Hypothalamus (tissue), 51 donors: Measurements from ENCODE around the gene EPHB4.
"Not testable (repeated sequence)": the region's sequence is repeated elsewhere in the genome, so short reads cannot be mapped to it uniquely, and the experiment has no call there.

ENCODE experiments used
- DNase-seq, 51 donors: peaks; one replicate each; lab custom pipeline; 2025; lab: John Stamatoyannopoulos, UW

The EPHB4 gene

DNA sequence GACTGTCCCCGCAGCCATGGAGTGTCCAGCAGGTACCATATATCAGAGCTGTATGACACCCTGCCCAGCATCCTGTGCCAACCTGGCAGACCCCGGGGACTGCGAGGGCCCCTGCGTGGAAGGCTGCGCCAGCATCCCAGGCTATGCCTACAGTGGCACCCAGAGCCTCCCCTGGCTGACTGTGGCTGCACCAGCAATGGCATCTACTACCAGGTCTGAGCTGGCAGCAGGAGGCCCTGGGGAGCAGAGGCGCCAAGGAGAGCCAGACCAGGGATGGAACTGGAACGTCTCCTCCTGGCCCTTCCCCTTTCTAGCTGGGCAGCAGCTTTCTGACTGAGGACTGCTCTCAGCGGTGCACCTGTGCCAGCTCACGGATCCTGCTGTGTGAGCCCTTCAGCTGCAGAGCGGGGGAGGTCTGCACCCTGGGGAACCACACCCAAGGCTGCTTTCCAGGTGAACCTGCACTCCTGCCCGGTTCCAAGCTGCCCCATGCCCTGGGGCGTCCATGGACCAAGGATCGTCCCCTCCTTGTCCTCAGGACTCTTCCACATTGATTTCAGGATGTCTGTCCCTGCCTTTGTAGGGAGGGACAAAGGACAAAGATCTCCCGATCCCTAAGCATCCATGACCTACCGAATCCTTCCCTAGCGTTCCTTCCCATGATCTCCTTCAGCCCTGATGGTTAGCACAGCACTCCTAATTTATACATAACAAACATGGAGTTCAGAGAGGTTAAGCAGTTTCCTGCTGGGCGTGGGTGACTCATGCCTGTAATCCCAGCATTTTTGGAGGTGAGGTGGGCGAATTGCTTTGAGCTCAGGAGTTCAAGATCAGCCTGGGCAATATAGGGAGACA lies 33.3 kb downstream of the EPHB4 start:
- no peak for DNase-seq

DNA sequence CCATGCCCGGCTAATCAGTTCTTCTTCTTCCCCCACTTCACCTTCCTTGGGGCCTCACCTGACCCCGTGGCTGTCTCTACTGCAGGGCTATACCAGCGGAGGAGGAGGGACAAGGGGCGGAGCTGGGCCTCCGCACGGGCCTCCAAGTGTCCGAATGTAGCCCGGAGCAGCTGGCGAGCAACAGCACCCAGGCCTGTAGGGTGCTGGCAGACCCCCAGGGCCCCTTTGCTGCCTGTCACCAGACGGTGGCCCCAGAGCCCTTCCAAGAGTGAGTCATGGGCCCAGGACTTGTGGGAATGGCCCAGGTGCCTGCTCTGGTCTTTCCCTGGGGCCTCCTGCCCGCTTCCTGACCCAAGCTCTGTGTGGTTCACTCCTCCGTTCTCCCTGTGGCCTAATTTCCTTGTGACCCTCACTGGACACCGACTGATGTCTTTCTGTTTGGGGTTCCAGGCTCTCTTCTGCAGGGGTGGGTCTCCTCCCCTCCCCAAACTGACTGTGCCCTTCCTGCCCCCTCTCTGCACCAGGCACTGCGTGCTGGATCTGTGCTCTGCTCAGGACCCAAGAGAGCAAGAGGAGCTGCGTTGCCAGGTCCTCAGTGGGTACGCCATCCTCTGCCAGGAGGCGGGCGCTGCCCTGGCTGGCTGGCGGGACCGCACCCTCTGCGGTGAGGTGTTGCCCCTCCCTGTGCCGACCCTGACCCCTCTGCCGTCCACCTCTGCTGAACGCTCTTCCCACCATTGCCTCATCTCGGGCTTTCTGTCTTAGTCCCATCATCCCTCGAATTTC lies 35.2 kb downstream of the EPHB4 start:
- DNase-seq, result no peak

DNA sequence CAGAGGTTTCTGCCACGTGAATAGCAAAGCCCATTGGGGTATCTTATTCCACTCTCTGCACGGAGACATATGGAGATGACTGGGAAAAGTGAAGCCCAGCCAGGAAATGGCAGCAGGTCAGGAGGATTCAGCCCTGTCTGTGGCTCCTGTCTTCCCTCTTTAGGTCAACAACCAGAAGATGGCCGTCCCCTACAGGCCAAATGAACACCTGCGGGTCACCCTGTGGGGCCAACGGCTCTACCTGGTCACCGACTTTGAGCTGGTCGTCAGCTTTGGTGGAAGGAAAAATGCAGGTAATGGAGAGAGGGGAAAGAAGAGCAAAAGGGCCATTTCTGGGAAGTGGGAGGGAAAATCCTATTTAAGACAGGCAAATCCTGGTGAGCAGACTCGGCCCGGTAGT lies 38.3 kb downstream of the EPHB4 start:
- no peak for DNase-seq

DNA sequence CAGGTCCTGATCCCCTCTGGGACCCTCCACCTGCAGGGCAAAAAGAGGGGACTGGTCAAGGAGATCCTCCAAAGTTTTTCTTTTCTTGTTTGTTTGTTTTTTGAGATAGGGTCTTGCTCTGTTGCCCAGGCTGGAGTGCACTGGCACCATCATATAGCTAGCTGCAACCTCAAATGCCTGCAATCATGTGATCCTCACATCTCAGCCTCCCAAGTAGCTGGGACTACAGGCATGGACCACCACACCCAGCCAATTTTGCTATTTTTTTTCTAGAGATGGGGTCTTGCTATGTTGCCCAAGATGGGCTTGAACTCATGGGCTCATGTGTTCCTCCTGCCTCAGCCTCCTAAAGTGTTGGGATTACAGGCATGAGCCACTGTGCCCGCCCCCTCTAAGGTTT lies 41.0 kb downstream of the EPHB4 start:
- no peak for DNase-seq

DNA sequence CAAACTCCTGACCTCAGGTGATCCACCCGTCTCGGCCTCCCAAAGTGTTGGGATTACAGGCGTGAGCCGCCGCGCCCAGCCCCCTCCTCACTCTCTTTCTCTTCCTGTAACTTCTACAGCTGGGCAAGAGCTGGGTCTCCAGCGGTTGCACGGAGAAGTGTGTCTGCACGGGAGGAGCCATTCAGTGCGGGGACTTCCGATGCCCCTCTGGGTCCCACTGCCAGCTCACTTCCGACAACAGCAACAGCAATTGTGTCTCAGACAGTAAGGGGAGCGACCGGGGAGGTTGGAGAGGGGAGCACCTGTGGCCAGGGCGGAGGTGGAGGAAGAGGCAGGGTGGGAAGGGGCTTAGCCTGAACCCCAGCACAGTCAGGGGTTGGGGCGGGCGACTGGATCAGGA lies 41.4 kb downstream of the EPHB4 start:
- no peak for DNase-seq

DNA sequence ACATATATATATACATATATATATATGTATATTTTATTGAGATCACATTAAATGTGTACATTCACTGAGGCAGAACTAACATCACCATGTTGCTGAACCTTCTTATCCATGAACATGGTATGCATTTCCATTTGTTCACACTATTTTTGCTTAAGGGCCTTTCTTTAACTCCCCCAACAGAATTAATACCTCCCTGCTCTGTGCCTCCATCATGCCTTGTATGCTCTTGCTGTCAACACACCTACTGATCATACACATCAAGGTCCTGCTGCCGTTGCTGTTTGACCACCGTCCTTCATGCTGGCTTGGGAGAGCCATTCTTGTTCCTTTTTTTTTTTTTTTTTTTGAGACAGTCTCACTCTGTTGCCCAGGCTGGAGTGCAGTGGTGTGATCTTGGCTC lies 43.5 kb downstream of the EPHB4 start:
- DNase-seq, result no peak

DNA sequence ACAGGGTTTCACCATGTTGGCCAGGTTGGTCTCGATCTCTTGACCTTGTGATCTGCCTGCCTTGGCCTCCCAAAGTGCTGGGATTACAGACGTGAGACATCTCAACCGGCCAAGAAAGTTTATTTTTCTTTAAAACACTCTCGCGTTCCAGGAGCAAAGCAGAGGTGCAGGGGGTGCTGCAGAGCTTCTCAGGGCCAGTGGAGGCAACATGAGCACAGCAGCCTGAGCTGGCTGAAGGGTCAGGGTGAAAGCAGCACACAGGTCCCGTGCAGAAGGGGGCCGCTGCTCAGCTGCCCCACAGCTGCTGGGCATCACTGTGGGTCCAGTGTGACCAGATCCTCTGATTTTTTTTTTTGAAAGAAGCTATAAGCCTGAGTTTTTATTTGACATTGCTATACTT lies 46.1 kb downstream of the EPHB4 start:
- DNase-seq, result no peak

DNA sequence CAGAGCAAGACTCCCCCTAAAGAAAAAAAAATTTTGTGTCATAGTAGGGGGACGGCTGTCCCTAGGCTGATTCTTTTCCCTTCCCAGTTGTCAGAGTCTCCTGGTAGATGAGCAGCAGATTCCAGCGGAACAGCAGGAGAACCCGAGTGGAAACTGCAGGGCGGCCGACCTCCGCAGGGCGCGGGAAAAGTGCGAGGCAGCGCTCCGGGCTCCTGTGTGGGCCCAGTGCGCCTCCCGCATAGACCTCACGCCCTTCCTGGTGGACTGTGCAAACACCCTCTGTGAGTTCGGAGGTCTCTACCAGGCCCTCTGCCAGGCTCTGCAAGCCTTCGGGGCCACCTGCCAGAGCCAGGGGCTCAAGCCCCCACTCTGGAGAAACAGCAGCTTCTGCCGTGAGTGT lies 48.0 kb downstream of the EPHB4 start:
- no peak for DNase-seq

DNA sequence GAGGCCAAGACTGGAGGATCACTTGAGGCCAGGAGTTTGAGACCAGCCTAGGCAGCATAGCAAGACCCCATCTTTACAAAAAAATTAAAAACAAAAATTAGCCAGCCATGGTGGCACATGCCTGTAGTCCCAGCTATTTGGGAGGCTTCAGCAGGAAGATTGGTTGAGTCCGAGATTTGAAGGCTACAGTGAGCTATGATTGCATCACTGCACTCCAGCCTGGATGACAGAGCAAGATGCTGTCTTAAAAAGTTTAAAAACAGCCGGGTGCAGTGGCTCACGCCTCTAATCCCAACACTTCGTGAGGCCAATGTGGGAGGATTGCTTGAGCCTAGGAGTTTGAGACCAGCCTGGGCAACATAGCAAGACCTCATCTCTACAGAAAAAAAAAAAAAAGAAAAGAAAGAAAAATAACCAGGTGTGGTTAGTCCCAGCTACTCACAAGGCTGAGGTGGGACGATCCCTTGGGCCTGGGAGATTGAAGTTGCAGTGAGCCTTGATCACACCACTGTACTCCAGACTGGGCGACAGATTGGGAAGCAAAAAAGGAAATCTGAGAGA lies 49.2 kb downstream of the EPHB4 start:
- DNase-seq, result no peak

DNA sequence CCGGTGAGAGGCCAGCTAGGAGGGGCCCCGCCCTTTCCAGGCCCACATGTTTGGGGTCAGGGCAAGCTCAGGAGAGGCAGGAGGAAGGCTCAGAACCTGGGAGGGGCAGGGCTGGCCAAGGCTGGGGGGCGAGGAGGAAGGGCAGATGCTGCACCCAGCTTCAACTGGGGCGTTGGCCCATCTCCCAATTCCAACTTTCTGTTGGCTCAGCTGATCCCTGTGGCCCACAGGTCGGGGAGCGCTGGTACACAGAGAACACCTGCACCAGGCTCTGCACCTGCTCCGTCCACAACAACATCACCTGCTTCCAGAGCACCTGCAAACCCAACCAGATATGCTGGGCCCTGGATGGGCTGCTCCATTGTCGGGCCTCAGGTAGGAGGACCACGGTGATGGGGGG lies 53.8 kb downstream of the EPHB4 start:
- no peak for DNase-seq

DNA sequence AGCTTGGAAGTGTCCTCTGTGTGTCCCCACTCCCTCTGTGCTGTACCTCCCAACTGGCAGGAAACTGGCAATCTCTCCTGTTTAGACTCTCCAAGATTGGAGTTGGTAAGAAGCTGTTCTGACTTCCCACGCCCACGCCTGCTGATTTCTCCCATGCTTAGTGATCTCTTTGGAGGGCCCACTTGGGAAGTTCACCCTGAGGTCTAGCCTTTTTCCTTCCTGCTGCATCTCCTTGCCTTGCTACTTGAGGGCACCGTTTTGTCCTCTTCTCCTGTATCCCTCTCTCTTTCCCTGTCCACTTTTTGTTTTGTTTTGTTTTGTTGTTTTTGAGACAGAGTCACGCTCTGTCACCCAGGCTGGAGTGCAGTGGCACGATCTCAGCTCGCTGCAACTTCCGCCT lies 58.5 kb downstream of the EPHB4 start:
- no peak for DNase-seq

DNA sequence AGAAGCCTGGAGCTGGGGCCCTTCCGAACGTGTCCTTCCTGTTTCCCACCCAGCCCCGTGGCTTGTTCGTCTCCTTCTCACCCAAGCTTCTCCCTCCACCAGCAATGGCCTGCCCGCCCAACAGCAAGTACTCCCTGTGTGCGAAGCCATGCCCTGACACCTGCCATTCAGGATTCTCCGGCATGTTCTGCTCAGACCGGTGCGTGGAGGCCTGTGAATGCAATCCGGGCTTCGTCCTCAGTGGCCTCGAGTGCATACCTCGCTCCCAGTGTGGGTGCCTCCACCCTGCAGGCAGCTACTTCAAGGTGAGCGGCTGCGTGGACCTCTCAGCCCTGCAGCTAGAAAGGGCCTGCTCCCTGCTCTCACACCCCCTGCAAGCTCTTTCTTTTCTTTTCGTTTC lies 62.1 kb downstream of the EPHB4 start:
- no peak for DNase-seq

DNA sequence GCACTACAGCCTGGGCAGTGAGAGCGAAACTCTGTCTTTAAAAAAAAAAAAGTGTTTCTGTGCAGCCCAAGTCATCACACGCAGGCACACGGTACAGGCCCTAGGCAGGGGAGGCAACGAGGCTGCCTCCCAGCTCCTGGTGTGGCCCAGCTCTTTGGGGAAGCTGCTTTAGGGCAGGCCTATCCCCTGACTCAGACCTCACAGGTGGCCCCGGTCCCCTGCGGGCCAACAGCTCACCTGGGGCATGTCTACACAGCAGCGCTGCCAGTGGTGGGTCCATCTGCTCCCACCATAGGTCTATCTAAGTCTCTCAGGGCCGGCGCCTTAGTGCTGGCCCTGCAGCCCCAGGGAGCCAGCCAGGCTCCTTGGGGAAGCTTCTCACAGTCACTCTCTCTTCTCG lies 62.5 kb downstream of the EPHB4 start:
- no peak for DNase-seq

DNA sequence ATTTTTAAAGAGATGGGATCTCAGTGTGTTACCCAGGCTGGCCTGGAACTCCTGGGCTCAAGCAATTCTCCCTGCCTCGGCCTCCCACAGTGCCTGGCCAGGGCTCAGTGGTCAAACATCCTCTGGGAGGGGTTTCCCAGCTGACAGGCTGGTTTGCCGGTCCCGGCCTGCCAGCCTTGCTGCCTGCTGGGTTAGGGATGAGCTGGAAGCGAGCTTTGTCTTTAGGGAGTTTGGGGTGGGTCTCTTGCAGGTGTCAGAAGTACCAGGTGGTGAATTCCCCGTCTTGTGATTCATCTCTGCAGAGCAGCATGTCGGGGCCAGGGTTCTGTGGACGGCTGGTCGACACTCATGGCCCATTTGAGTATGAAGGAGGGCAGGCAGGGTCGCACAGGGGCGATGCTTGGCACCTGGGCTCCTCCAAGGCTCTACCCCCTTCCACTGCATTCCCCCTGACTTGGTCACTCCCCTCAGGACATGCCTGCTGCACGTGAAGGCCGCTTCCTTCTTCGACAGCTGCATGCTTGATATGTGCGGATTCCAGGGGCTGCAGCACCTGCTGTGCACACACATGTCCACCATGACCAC lies 63.7 kb downstream of the EPHB4 start:
- DNase-seq, result no peak

DNA sequence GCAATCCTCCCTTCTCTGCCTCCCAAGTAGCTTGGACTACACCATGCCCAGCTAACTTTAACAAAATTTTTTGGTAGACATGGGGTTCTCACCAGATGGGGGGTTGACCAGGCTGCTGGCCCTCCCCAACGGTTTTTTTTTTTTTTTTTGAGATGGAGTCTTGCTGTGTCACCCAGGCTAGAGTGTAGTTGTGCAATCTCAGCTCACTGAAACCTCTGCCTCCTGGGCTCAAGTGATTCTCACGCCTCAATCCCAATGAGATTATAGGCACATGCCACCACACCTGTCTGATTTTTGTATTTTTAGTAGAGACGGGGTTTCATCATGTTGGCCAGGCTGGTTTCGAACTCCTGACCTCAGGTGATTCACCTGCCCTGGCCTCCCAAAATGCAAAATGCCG lies 64.5 kb downstream of the EPHB4 start:
- DNase-seq, result not testable (repeated sequence)

DNA sequence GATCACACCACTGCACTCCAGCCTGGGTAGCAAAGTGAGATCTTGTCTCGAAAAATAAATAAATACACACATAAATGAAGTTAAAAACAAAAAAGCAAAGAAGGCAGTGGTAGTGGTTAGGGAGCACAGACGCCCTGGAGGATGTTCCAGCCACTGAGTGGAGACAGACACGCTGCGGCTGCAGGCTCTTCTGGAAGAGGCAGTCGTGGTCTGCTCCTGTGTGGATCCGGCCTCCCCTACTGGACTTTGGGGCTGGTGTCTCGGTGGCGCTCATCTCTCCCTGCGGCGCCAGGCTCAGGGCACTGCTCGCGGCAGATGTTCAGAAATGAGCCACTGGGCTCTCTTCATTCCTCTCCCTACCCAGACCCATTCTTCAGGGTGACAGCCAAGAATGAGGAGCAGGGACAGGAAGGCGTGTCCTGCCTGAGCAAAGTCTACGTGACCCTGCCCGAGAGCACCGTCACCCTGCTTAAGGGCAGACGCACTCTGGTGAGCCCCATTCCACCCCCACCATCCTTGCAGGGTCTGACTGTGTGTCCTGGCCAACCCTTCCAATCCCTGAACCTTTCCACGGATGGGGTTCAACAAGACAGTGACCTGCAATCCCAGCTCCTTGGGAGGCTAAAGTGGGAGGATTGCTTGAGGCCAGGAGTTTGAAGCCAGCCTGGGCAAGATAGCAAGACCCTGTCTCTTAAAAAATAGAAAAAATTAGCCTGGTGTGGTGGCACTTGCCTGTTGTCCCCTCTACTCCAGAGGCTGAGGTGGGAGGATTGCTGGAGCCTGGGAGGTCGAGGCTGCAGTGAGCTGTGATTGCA lies 67.8 kb downstream of the EPHB4 start:
- DNase-seq, result no peak

DNA sequence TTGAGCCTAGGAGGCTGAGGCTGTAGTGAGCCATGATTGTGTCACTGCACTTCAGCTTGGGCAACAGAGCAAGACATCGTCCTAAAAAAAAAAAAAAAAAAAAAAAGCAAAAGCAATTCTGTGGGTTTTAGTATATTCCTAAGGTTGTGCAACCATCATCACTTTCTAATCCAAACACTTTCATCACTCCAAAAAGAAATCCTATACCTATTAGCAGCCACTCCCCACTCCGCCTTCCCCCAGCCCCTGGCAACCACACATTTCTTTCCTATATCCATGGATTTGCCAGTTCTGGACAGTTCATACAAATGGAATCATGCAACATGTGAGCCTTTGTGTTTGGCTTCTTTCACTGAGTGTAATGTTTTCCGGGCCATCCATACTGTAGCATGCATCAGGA lies 73.6 kb downstream of the EPHB4 start:
- DNase-seq, result no peak

DNA sequence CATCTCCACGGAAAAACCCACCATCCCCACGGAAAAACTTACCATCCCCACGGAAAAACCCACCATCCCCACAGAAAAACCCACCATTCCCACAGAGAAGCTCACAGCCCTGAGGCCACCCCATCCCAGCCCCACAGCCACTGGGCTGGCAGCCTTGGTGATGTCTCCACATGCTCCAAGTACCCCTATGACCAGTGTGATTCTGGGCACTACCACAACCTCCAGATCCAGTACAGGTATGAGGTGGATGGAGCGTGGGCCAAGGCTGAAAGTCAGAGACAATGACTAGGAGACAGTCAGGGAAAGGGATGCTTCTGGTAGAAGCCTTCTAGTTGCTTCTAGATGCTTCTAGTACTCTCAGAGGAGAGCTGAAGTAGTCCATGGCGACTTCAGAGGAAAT lies 74.3 kb downstream of the EPHB4 start:
- DNase-seq, result no peak
